Stimulated activated naive CD8-positive, alpha-beta T cell treated with anti-CD3 and anti-CD28 coated beads, Interleukin-15, amount 100 ng/mL, for 72 hours (primary cell): ENCODE results near the gene ARHGAP44.

ENCODE experiments used
- ATAC-seq: fragments of 150-1000 bp; cut with Tn5 transposase; 2 replicates; pipeline ENCODE4 v1.10.0; 2021; ENCODE audit warnings: mild to moderate bottlenecking, moderate library complexity
- DNase-seq, 2 donors: peaks; one replicate each; pipeline ENCODE4 v3.0.0; 2021 to 2022
- H3K27ac Mint-ChIP-seq, 2 donors: one replicate each; pipeline ENCODE4 v1.8.0; 2022; ENCODE audit warnings: mild to moderate bottlenecking in 2 of 2, mixed read lengths in 2 of 2, moderate library complexity in 2 of 2
- H3K27me3 Mint-ChIP-seq: one replicate; pipeline ENCODE4 v1.8.0; 2022; ENCODE audit warnings: mixed read lengths
- H3K4me1 Mint-ChIP-seq: one replicate; pipeline ENCODE4 v1.8.0; 2022; ENCODE audit warnings: mild to moderate bottlenecking, mixed read lengths
- H3K4me3 Mint-ChIP-seq, 2 donors: one replicate each; pipeline ENCODE4 v1.8.0; 2022; ENCODE audit warnings: mild to moderate bottlenecking in 2 of 2, mixed read lengths in 2 of 2, moderate library complexity in 1 of 2
- H3K9me3 Mint-ChIP-seq, 2 donors: one replicate each; pipeline ENCODE4 v1.8.0; 2022; ENCODE audit warnings: mixed read lengths in 2 of 2

The ARHGAP44 gene

DNA sequence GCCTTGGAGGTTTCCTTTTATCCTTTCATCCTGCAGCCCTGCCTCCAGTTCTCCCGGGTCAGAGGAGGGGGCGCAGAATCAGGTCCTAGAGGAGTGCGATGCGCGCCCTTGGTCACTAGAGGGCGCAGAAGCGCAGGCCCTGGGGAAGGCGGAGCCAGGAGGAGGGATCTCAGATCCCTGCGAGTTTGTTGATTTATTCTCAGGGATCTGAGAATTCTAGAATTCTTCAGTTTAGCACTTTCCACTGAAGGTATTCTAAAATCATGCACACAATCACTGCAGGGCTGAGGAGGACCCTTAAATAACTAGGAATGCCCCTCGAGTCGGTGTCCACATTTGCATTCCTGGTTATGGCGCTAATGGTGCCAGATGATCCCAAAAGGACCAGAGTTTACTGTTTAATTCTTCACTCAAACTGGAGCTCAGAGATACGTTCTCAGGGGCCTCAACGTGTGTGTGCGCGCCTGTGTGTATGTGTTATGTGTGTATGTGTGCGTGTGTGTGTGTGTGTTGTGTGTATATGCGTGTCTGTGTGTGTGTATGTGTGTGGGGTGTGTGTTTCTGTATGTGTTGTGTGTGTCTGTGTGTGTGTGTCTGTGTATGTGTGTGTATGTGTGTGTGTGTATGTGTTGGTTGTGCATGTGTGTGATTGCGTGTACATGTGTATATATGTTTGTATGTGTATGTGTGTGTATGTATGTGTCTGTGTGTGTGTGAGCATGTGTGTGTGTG is 235.4 kb downstream of the ARHGAP44 start:
- Mint-ChIP-seq H3K9me3 (no peaks in the 10 kb centered on the region), H3K27ac (no peak overlapping the region), H3K4me1 (peaks cover 7% of the 10 kb centered on the region)

DNA sequence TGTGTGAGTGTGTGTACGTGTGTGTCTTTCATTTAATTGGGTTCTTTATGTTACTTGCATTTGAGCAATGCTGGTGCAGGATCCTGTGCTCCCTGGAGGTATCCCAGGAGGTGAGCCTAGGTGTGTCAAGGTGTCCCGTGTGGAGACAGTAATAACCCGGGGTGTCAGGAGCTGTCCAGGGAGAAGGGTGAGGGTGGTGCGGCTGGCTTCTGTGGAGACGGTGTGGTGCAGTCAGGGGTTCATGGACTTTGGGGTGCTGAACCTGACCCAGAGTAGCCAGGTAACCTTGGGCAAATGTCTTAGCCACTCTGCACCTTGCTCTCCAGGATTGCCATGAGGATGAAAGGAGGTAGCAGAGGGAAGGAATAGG is 235.9 kb downstream of the ARHGAP44 start:
- Mint-ChIP-seq H3K27me3 (peaks cover 26% of the 10 kb centered on the region), H3K4me3 (no peak overlapping the region), H3K4me1 (peaks cover 7% of the 10 kb centered on the region), H3K27ac (no peak overlapping the region), H3K9me3 (no peaks in the 10 kb centered on the region)
- DNase-seq (no peak), ATAC-seq (peak; percentile 30)

More for the DNA sequence above, 235.4 kb downstream of the ARHGAP44 start:
- peak overlapping the region in 1 of 2 donors; percentile 18 for H3K4me3 Mint-ChIP-seq
- ATAC-seq, result peak; percentile 83
- peak; percentile 62 to 64 for DNase-seq
- H3K27me3 Mint-ChIP-seq, result peaks cover 26% of the 10 kb centered on the region

DNA sequence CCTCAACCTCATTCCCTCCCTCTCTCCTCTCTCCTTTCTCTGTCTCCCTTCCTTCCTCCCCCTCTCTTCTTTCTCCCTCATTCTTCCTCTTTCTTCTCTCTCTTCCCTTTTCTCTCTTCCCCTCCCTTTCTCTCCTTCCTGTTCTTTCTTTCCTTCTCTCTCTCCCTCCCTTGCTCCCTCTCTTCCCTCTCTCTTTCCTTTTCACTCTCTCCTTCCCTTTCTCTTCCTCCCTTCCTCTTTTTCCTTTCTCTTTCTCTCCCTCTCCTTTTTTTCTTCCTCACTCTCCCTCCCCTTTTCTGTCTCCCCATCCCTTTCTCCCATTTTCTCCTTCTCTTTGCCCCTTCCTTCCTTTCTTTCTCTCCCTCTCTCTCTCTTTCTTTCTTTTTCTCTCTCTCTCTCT is 236.4 kb downstream of the ARHGAP44 start:
- Mint-ChIP-seq H3K9me3 (no peaks in the 10 kb centered on the region), H3K27ac (no peak overlapping the region), H3K4me3 (no peak overlapping the region), H3K27me3 (peaks cover 26% of the 10 kb centered on the region), H3K4me1 (peaks cover 7% of the 10 kb centered on the region)
- DNase-seq, result no peak
- no peak for ATAC-seq

DNA sequence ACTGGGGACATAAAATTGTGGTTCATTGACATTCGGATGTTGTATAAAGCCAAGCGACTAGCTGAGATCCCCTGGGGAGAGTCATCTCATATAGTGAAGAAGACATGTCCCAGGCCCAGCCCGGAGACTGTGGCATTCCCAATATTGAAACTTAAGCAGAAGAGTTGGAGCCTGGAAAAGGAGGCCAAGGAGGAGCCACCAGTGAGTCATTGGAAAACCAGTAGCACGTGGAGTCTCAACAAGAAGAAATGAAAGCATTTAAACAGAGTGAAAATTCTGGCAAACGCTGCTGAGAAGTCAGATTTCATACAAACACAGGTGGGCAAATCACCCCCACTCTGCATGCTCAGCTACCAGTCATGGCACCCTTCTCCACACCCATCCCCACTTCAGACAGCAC is 237.9 kb downstream of the ARHGAP44 start:
- H3K9me3 Mint-ChIP-seq, result no peaks in the 10 kb centered on the region
- H3K4me3 Mint-ChIP-seq, result no peak overlapping the region
- DNase-seq, result no peak
- ATAC-seq, result no peak
- peaks cover 7% of the 10 kb centered on the region for H3K4me1 Mint-ChIP-seq
- peaks cover 26% of the 10 kb centered on the region for H3K27me3 Mint-ChIP-seq
- no peak overlapping the region for H3K27ac Mint-ChIP-seq

DNA sequence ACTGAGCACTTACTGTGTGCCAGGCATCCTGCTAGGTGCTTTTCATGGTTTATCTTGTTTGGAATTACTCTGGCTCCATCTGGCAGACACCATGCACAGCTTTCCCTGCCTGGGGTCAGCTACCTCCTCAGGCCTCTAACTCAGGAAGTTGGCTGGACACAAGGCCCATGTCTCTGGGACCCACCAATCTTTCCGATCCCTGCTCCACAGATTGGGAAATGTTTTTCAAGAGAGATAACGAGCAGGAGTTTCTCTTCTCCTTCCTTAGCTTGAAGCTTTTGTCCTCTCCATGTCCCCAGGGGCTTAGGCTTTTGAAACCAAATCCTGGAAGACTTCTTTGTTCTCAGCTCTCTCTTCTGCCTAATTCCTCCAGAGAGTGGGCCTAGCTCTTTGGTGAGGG is 240.0 kb downstream of the ARHGAP44 start:
- ATAC-seq (no peak), DNase-seq (no peak)
- no peak overlapping the region for H3K4me3 Mint-ChIP-seq
- H3K9me3 Mint-ChIP-seq, result peaks cover 2 to 3% of the 10 kb centered on the region in 2 donors
- peaks cover 26% of the 10 kb centered on the region for H3K27me3 Mint-ChIP-seq
- peaks cover 4% of the 10 kb centered on the region for H3K4me1 Mint-ChIP-seq
- H3K27ac Mint-ChIP-seq, result no peak overlapping the region

DNA sequence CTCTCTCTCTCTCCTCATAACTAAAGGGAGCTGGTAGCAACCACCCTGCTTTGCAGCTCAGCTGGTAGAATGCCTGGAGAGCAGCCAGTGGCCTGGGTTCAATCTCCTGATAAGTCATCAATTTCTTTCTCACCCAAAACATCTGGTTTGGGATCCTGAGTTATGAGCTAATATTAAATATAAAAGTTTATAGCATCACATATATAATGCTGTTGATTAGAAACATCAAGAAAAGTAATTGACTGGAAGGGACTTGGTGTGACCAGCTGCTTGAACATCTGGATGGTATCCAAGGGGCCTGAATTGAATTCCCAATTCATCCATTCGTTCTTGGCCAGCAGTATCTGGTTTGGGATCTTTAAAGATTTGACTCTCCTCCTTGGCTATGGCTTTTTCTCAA is 240.8 kb downstream of the ARHGAP44 start:
- H3K4me1 Mint-ChIP-seq, result no peaks in the 10 kb centered on the region
- H3K9me3 Mint-ChIP-seq, result peaks cover 5 to 9% of the 10 kb centered on the region in 2 donors
- peaks cover 21% of the 10 kb centered on the region for H3K27me3 Mint-ChIP-seq
- ATAC-seq (no peak), DNase-seq (no peak)
- no peak overlapping the region for H3K4me3 Mint-ChIP-seq
- H3K27ac Mint-ChIP-seq, result peak overlapping the region in 1 of 2 donors; percentile 69

DNA sequence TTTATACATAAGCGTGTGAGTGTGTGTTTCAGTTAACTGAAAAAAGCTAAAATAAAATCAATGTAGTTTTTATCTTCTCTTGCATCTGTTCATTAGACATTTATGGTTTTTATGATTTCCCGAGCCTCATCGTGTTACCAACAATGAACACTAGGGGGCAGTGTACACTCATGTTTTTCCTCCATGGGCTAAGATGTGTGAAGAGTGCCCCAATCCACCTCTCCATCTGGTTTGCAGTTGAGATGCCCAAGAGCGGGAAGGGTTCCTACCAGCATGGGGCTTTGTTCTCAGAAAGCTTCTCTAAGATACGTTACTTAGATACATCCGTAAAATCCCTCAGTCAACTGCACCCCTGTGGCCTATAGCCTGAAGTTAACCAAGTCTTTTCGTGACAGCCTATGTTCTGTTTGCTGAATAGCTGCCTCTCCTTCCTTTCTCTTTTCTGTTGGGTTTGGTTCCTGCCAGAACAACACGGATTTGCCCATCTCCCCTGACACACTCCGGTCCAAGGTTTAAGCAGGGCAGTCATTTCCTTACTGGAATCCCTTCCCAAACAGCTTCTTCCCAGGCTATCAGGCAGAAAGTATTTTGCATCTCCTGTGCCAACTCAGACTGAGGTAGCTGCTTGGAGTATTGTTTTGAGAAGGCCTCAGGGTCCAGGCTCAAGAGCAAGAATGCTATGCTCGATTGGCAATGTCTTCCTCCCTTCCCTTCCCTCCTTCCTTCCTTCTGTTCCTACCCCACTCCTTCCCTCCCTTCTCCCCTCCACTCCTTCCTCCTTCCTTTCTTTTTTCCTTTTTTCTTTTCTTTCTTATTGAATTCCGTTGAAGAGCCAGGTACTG is 241.4 kb downstream of the ARHGAP44 start:
- Mint-ChIP-seq H3K4me3 (no peak overlapping the region), H3K27ac (peak overlapping the region in 1 of 2 donors; percentile 69), H3K27me3 (peaks cover 16% of the 10 kb centered on the region), H3K9me3 (peaks cover 9 to 15% of the 10 kb centered on the region in 2 donors), H3K4me1 (no peaks in the 10 kb centered on the region)
- ATAC-seq (peak; percentile 59), DNase-seq (peak; percentile 38 to 55)

DNA sequence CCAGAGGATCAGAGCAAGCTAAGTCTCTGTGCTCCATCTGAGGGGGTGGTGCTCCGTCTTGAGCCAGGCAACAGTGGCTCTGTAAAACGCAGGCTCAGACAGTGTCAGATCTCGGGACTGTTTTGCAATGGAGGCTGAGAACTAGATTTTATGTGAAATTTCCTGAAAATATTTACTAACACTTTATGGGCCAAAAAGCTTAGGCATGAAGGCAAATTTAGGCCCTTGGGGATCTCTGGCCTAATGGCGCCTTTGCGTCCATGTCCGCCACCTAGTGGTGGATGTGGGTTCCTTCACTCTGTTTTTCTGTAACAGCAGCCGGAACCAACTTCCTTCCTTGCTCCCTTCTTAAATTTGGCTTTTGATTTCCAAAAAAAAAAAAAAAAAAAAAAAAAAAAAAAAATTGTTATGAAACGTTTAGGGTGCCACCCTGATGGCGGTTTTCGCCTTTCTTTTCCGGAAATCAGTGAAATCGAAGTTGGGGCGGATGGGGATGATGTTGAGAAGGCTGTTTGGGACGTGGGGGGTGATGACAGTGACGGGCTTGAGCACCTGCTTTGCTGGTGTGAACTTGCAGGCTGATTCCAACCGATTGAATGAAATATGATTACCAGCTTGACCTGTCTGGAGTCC is 242.5 kb downstream of the ARHGAP44 start:
- Mint-ChIP-seq H3K4me3 (no peak overlapping the region), H3K9me3 (peaks cover 14 to 26% of the 10 kb centered on the region in 2 donors), H3K27me3 (peaks cover 5% of the 10 kb centered on the region), H3K27ac (no peak overlapping the region), H3K4me1 (no peaks in the 10 kb centered on the region)
- DNase-seq, result peak; percentile 42 to 52
- peak; percentile 58 for ATAC-seq

DNA sequence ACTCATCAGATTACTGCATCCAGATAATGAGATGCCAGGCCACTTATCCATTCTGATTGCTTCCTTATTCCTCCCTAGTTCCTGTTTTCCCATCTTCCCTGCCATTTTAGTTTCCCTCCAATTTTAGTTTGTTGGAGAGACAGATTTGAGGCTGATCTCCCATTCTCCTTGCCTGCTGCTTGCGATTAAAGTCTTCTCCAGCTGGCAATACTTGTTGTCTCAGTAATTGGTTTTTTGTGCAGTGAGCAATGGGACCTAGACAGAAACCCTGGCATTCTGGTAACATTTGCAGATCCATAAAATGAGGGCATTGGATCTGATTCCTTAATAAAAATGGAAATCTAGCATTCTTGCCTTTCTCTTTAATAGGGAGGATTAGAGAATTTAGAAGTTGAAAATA is 246.1 kb downstream of the ARHGAP44 start:
- ATAC-seq (no peak), DNase-seq (no peak)
- Mint-ChIP-seq H3K27me3 (no peaks in the 10 kb centered on the region), H3K4me3 (no peak overlapping the region), H3K27ac (no peak overlapping the region), H3K4me1 (no peaks in the 10 kb centered on the region), H3K9me3 (peaks cover 14 to 27% of the 10 kb centered on the region in 2 donors)

DNA sequence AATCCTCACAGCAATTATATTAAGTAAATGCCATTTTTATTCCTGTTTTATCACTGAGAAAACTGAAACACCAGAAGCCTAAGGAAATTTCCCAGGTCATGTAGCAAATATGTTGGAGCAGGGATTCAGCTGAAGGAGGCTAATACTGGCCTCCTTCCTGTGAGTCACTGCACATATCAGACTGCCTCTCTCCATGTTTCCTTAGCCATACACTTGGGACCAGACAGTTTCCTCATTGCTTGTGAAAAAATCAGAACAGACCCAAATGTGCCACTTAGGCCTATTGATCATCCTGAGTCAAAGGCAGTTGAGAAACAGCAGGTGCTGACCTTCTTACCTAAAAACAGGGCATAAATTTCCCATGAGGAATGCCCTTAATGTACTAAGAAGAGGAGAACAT is 247.5 kb downstream of the ARHGAP44 start:
- DNase-seq (no peak), ATAC-seq (no peak)
- Mint-ChIP-seq H3K27me3 (peaks cover 5% of the 10 kb centered on the region), H3K4me3 (no peak overlapping the region), H3K4me1 (no peaks in the 10 kb centered on the region), H3K9me3 (peaks cover 14 to 27% of the 10 kb centered on the region in 2 donors), H3K27ac (no peak overlapping the region)

DNA sequence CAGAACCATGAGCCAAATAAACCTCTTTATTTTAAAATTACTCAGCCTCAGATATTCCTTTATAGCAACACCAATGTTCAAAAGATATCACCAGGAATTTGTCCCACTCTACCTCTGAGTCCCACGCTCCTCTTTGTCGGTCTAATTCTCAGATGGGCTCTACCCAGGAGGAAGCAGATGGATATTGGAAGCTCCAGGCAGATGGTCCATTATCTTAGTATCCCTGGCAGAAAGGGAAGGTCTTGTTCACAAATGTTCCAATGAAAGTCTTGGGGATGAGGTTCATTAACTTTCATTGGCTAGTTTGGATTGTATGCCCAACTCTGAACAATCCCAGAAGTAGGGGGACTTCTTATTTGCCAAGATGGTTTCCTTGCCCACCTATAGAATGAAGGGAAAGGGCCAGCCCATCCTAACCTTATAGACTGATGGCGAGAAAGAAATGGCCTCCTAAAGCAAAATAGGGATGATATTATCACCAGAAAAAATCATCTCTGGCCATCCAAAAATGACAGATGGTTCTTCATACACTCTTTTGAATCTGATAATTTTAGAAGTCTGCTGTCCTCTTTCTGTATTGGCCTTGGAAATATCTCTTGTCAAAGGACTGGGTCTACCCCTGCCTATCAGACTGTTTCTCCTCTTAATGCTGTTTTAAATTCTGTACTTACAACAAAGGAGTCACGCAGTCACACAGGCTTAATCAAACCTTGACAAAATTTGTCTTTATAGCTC is 249.8 kb downstream of the ARHGAP44 start:
- ATAC-seq (no peak), DNase-seq (no peak)
- H3K4me1 Mint-ChIP-seq, result no peaks in the 10 kb centered on the region
- H3K9me3 Mint-ChIP-seq, result peaks cover 14 to 27% of the 10 kb centered on the region in 2 donors
- H3K27ac Mint-ChIP-seq, result no peak overlapping the region
- no peak overlapping the region for H3K4me3 Mint-ChIP-seq
- peaks cover 10% of the 10 kb centered on the region for H3K27me3 Mint-ChIP-seq
